Measurements from ENCODE around the gene DPYSL5.

GRCh38 chr2:26952374-26952773, 104.4 kb downstream of the DPYSL5 start:
- no peak for TF ChIP-seq CTCF (IDR thresholded peaks at IDR 0.05; ENCODE audit: insufficient read depth, low read depth, low read length)
- TF ChIP-seq EZH2 (IDR thresholded peaks at IDR 0.05; ENCODE audit: insufficient read depth, low read length): no peak

All from astrocyte (in vitro differentiated cells and primary cell).